H9 (cell line): ENCODE results near the gene SP140L. TPM values are rescaled to one million over a fixed set of nuclear protein-coding genes. Genes with fewer than 3 reads are reported as not detected.

Experiments used
- DNase-seq: peaks from one replicate; pipeline ENCODE4 v3.0.0-alpha.2; 2017
- H2AFZ ChIP-seq: one replicate; pipeline ENCODE4 v1.6.1; 2013; ENCODE audit warnings: mild to moderate bottlenecking, low read length, control low read depth, moderate library complexity
- H2AK5ac ChIP-seq: 2 replicates; pipeline ENCODE4 v1.6.1; 2013; ENCODE audit warnings: low read length, control low read depth, mixed read lengths; ENCODE audit not compliant: insufficient read length
- H2BK120ac ChIP-seq: one replicate; pipeline ENCODE4 v1.6.1; 2013; ENCODE audit warnings: low read depth, mild to moderate bottlenecking, low read length, control low read depth, inconsistent platforms; ENCODE audit not compliant: poor library complexity, severe bottlenecking
- H2BK12ac ChIP-seq: 2 replicates; pipeline ENCODE4 v1.6.1; 2013; ENCODE audit warnings: low read length, control low read depth, mixed read lengths, low read depth; ENCODE audit not compliant: insufficient read length
- H2BK15ac ChIP-seq: 2 replicates; pipeline ENCODE4 v1.6.1; 2013; ENCODE audit warnings: low read depth, low read length, control low read depth
- H2BK20ac ChIP-seq: one replicate; pipeline ENCODE4 v1.6.1; 2013; ENCODE audit warnings: low read depth, mild to moderate bottlenecking, low read length, control low read depth, inconsistent platforms; ENCODE audit not compliant: poor library complexity, severe bottlenecking
- H2BK5ac ChIP-seq: 2 replicates; pipeline ENCODE4 v1.6.1; 2013; ENCODE audit warnings: low read length, control low read depth, mixed read lengths; ENCODE audit not compliant: insufficient read length
- H3K14ac ChIP-seq: 2 replicates; pipeline ENCODE4 v1.6.1; 2013; ENCODE audit warnings: low read length, control low read depth; ENCODE audit not compliant: insufficient read depth
- H3K18ac ChIP-seq: 2 replicates; pipeline ENCODE4 v1.6.1; 2013; ENCODE audit warnings: low read depth, mild to moderate bottlenecking, mixed read lengths, low read length, control low read depth; ENCODE audit not compliant: insufficient read length
- H3K23ac ChIP-seq: 2 replicates; pipeline ENCODE4 v1.6.1; 2013; ENCODE audit warnings: low read length, control low read depth, mixed read lengths, low read depth; ENCODE audit not compliant: insufficient read length
- H3K23me2 ChIP-seq: 2 replicates; pipeline ENCODE4 v1.6.1; 2013; ENCODE audit warnings: low read depth, mild to moderate bottlenecking, mixed read lengths, low read length, control low read depth; ENCODE audit not compliant: insufficient read length, poor library complexity, severe bottlenecking
- H3K27ac ChIP-seq: 2 replicates; pipeline ENCODE4 v1.5.1; 2013; ENCODE audit warnings: low read length, control low read depth, mixed read lengths, low read depth; ENCODE audit not compliant: insufficient read length
- H3K27me3 ChIP-seq: 2 replicates; pipeline ENCODE4 v1.6.1; 2013; ENCODE audit warnings: low read length, control low read depth, inconsistent platforms; ENCODE audit not compliant: insufficient read depth
- H3K4ac ChIP-seq: 2 replicates; pipeline ENCODE4 v1.6.1; 2013; ENCODE audit warnings: low read depth, mild to moderate bottlenecking, control low read depth, inconsistent platforms, low read length, moderate library complexity
- H3K4me1 ChIP-seq: 2 replicates; pipeline ENCODE4 v1.6.1; 2013; ENCODE audit warnings: low read length, control low read depth, inconsistent platforms; ENCODE audit not compliant: insufficient read depth
- H3K4me2 ChIP-seq: 2 replicates; pipeline ENCODE4 v1.6.1; 2013; ENCODE audit warnings: low read length, control low read depth, mixed read lengths; ENCODE audit not compliant: insufficient read length, insufficient read depth
- H3K56ac ChIP-seq: 2 replicates; pipeline ENCODE4 v1.6.1; 2013; ENCODE audit warnings: low read depth, mild to moderate bottlenecking, mixed read lengths, low read length, control low read depth; ENCODE audit not compliant: insufficient read length
- H3K79me1 ChIP-seq: 2 replicates; pipeline ENCODE4 v1.6.1; 2013; ENCODE audit warnings: low read depth, mild to moderate bottlenecking, moderate library complexity, low read length, control low read depth, inconsistent platforms; ENCODE audit not compliant: insufficient read depth, poor library complexity, severe bottlenecking
- H3K79me2 ChIP-seq: 2 replicates; pipeline ENCODE4 v1.6.1; 2013; ENCODE audit warnings: low read length, control low read depth, inconsistent platforms; ENCODE audit not compliant: insufficient read depth
- H3K9ac ChIP-seq: 2 replicates; pipeline ENCODE4 v1.6.1; 2013; ENCODE audit warnings: low read length, control low read depth, mixed read lengths; ENCODE audit not compliant: insufficient read length; ENCODE audit errors: extremely low read depth
- H3K9me3 ChIP-seq: one replicate; pipeline ENCODE4 v1.6.1; 2013; ENCODE audit warnings: low read depth, low read length, inconsistent platforms; ENCODE audit not compliant: control insufficient read depth
- H3T11ph ChIP-seq: one replicate; pipeline ENCODE4 v1.6.1; 2013; ENCODE audit warnings: mild to moderate bottlenecking, low read length, control low read depth, inconsistent platforms
- H4K20me1 ChIP-seq: one replicate; pipeline ENCODE4 v1.6.1; 2013; ENCODE audit not compliant: control insufficient read depth, insufficient read length, insufficient read depth
- H4K5ac ChIP-seq: 2 replicates; pipeline ENCODE4 v1.6.1; 2013; ENCODE audit warnings: low read depth, mild to moderate bottlenecking, mixed read lengths, low read length, control low read depth; ENCODE audit not compliant: insufficient read length
- H4K8ac ChIP-seq: replicated peaks from 2 replicates; pipeline ENCODE4 v1.6.1; 2013; ENCODE audit warnings: low read length, control low read depth, mixed read lengths, low read depth; ENCODE audit not compliant: insufficient read length
- H4K91ac ChIP-seq: 2 replicates; pipeline ENCODE4 v1.6.1; 2013; ENCODE audit warnings: low read depth, mild to moderate bottlenecking, moderate library complexity, mixed read lengths, low read length, control low read depth; ENCODE audit not compliant: insufficient read length
- H3K27ac Mint-ChIP-seq, 3 experiments: 2 replicates in 2 of 3; 3 replicates in 1 of 3; pipeline ENCODE4 v1.8.0; 2020 to 2021; ENCODE audit warnings: mixed read lengths in 3 of 3, mild to moderate bottlenecking in 1 of 3, moderate library complexity in 1 of 3
- H3K27me3 Mint-ChIP-seq: 2 replicates; pipeline ENCODE4 v1.8.0; 2021; ENCODE audit warnings: low read depth, mild to moderate bottlenecking, moderate library complexity, mixed read lengths
- H3K36me3 Mint-ChIP-seq, 3 experiments: 2 replicates in 2 of 3; 3 replicates in 1 of 3; pipeline ENCODE4 v1.8.0; 2020 to 2021; ENCODE audit warnings: low read depth in 3 of 3, mixed read lengths in 3 of 3; ENCODE audit not compliant: insufficient read depth in 1 of 3
- H3K4me1 Mint-ChIP-seq, 2 experiments: 2 replicates each; pipeline ENCODE4 v1.8.0; 2020; ENCODE audit warnings: mixed read lengths in 2 of 2
- H3K4me3 Mint-ChIP-seq, 2 experiments: 2 replicates in 1 of 2; 3 replicates in 1 of 2; pipeline ENCODE4 v1.8.0; 2020 to 2021; ENCODE audit warnings: mild to moderate bottlenecking in 2 of 2, mixed read lengths in 2 of 2, moderate library complexity in 1 of 2
- H3K9me3 Mint-ChIP-seq, 2 experiments: 2 replicates in 1 of 2; 3 replicates in 1 of 2; pipeline ENCODE4 v1.8.0; 2020; ENCODE audit warnings: mild to moderate bottlenecking in 2 of 2, mixed read lengths in 2 of 2, moderate library complexity in 1 of 2
- CTCF ChIP-seq: fragments of 200-600 bp; sonication (generic); conservative IDR thresholded peaks from 3 replicates; pipeline ENCODE4 v1.8.0; 2021; ENCODE audit warnings: antibody characterized with exemption, mild to moderate bottlenecking
- WGBS: extraction: QIAGEN DNeasy Blood & Tissue Kit; methylation state at CpG from one replicate; pipeline ENCODE4 v1.1.7; 2013; ENCODE audit warnings: missing lambda C conversion rate, low lambda C conversion rate, mixed read lengths; ENCODE audit not compliant: insufficient read length; ENCODE audit errors: extremely low coverage; 5-methylcytosine and 5-hydroxymethylcytosine counted together
- total RNA-seq: library from RNA; stranded (reverse); gene quantifications from 2 replicates; pipeline ENCODE4 v1.2.1, GENCODE V29; 2021

Gene SP140L
- total RNA-seq, 1 experiment from 2014 or later = 1.3 TPM

GRCh38 chr2:230403746-230404145 is 76.8 kb downstream of the SP140L start:
- H3K9ac ChIP-seq = no peak overlapping the region
- H3K9me3 ChIP-seq = no peaks in the 10 kb centered on the region
- H3K27ac ChIP-seq = no peak overlapping the region
- no peak overlapping the region for H3T11ph ChIP-seq
- H3K14ac ChIP-seq = no peak overlapping the region
- H2BK12ac ChIP-seq = no peak overlapping the region
- H3K23me2 ChIP-seq = no peaks in the 10 kb centered on the region
- peaks cover 6% of the 10 kb centered on the region in 2 experiments for H3K4me1 Mint-ChIP-seq
- no peak overlapping the region for H2BK20ac ChIP-seq
- no peak overlapping the region for H3K23ac ChIP-seq
- H4K20me1 ChIP-seq = no peaks in the 10 kb centered on the region
- no peak overlapping the region for H2BK120ac ChIP-seq
- no peaks in the 10 kb centered on the region for H3K79me1 ChIP-seq
- H3K18ac ChIP-seq = no peak overlapping the region
- DNase-seq = no peak
- no CpG with 5 or more reads among the region's 7 CpGs for WGBS
- H2BK5ac ChIP-seq = no peak overlapping the region
- no peak overlapping the region for H2AFZ ChIP-seq
- H4K8ac ChIP-seq = no peak overlapping the region
- H3K27ac Mint-ChIP-seq = no peak overlapping the region
- TF ChIP-seq CTCF = no peak
- no peak overlapping the region for H3K4me3 Mint-ChIP-seq
- H3K4ac ChIP-seq = no peak overlapping the region
- no peaks in the 10 kb centered on the region for H3K79me2 ChIP-seq
- H3K56ac ChIP-seq = no peak overlapping the region
- no peak overlapping the region for H4K91ac ChIP-seq
- no peaks in the 10 kb centered on the region for H3K36me3 Mint-ChIP-seq
- H2BK15ac ChIP-seq = no peak overlapping the region
- no peak overlapping the region for H3K4me2 ChIP-seq
- H2AK5ac ChIP-seq = no peak overlapping the region
- H3K4me1 ChIP-seq = no peaks in the 10 kb centered on the region
- no peaks in the 10 kb centered on the region for H3K27me3 ChIP-seq
- H3K9me3 Mint-ChIP-seq = no peaks in the 10 kb centered on the region
- H4K5ac ChIP-seq = no peak overlapping the region
- no peaks in the 10 kb centered on the region; the same call in 1 of the 2 replicates for H3K27me3 Mint-ChIP-seq
